Measurements from ENCODE around the gene UGDH. TPM values are rescaled to one million over a fixed set of nuclear protein-coding genes. Genes with fewer than 3 reads are reported as not detected.

Gene UGDH
- total and polyA plus RNA-seq, 9 of the 15 experiments (the other 6 are each of a cell fraction or from before 2014, with no cell fraction given) = 5.5 to 21.7 (median 16.2) TPM

DNA sequence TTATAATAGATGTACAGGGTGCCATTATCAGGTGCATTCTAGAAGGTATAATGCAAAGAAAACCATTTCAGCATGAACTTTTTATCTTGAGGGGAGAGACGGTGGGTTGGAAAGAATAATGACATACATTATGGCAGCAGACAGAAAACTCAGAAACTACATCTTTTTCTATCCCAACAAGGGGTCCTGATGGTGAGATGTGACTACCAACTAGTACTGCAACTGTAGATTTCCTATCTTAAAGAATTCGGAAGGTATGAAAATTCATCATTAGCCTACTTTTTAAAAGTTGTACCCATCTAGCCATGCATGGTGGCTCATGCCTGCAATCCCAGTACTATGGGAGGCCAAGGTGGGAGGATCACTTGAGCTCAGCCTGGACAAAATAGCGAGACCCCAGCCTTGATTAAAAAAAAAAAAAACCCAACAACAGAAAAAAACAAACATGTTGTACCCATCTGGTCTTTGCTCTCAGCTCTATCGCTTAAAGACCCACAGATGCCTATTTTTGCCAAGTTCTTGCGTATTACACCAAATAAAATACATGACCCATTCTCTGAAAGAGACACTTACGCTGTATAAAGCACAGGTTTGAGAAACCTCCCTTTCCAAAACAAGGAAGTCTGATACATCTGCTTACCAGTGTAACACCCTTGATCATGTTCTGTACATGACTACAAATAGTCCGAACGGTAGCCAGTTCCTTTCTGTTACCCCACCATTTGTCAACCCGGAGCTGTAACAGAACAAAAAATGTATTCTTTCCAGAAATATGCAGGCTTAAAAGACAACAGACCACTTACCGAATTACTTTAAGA, 70.1 kb downstream of the UGDH start (continued):
- TF ChIP-seq, protein P1, sequence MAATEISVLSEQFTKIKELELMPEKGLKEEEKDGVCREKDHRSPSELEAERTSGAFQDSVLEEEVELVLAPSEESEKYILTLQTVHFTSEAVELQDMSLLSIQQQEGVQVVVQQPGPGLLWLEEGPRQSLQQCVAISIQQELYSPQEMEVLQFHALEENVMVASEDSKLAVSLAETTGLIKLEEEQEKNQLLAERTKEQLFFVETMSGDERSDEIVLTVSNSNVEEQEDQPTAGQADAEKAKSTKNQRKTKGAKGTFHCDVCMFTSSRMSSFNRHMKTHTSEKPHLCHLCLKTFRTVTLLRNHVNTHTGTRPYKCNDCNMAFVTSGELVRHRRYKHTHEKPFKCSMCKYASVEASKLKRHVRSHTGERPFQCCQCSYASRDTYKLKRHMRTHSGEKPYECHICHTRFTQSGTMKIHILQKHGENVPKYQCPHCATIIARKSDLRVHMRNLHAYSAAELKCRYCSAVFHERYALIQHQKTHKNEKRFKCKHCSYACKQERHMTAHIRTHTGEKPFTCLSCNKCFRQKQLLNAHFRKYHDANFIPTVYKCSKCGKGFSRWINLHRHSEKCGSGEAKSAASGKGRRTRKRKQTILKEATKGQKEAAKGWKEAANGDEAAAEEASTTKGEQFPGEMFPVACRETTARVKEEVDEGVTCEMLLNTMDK (IDR thresholded peaks at IDR 0.05; ENCODE audit: borderline replicate concordance, insufficient read depth, low read depth, low read length, poor library complexity, severe bottlenecking) = no peak
- TF ChIP-seq ETS2 (tag; IDR thresholded peaks at IDR 0.05; ENCODE audit: borderline replicate concordance, poor library complexity, severe bottlenecking) (no peak), ZNF507 (tag; conservative IDR thresholded peaks at IDR 0.05) (no peak), U2AF1 (optimal IDR thresholded peaks at IDR 0.05; ENCODE audit: low read depth, low read length) (no peak), BRD9 (IDR thresholded peaks at IDR 0.05; ENCODE audit: low read depth, partially characterized antibody) (no peak), NFE2L1 (tag; IDR thresholded peaks at IDR 0.05; ENCODE audit: borderline replicate concordance, low read depth) (no peak), FOSL1 (tag; conservative IDR thresholded peaks at IDR 0.05) (no peak), SMARCA4 (IDR thresholded peaks at IDR 0.05) (no peak), GABPA (tag; conservative IDR thresholded peaks at IDR 0.05; ENCODE audit: low read depth) (no peak), ZNF766 (CRISPR knock-in tag; conservative IDR thresholded peaks at IDR 0.05) (peak; percentile 40; the same call in 1 of the 2 replicates), ZNF239 (CRISPR knock-in tag; IDR thresholded peaks at IDR 0.05) (no peak), KLF10 (CRISPR knock-in tag; IDR thresholded peaks at IDR 0.05) (no peak), MCM7 (IDR thresholded peaks at IDR 0.05) (no peak)
- TF ChIP-seq, protein P2, sequence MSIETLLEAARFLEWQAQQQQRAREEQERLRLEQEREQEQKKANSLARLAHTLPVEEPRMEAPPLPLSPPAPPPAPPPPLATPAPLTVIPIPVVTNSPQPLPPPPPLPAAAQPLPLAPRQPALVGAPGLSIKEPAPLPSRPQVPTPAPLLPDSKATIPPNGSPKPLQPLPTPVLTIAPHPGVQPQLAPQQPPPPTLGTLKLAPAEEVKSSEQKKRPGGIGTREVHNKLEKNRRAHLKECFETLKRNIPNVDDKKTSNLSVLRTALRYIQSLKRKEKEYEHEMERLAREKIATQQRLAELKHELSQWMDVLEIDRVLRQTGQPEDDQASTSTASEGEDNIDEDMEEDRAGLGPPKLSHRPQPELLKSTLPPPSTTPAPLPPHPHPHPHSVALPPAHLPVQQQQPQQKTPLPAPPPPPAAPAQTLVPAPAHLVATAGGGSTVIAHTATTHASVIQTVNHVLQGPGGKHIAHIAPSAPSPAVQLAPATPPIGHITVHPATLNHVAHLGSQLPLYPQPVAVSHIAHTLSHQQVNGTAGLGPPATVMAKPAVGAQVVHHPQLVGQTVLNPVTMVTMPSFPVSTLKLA (conservative IDR thresholded peaks at IDR 0.05) = peak in 1 of 2 experiments; percentile 21; a peak in 1 of 4 replicates
- TF ChIP-seq, protein P3, sequence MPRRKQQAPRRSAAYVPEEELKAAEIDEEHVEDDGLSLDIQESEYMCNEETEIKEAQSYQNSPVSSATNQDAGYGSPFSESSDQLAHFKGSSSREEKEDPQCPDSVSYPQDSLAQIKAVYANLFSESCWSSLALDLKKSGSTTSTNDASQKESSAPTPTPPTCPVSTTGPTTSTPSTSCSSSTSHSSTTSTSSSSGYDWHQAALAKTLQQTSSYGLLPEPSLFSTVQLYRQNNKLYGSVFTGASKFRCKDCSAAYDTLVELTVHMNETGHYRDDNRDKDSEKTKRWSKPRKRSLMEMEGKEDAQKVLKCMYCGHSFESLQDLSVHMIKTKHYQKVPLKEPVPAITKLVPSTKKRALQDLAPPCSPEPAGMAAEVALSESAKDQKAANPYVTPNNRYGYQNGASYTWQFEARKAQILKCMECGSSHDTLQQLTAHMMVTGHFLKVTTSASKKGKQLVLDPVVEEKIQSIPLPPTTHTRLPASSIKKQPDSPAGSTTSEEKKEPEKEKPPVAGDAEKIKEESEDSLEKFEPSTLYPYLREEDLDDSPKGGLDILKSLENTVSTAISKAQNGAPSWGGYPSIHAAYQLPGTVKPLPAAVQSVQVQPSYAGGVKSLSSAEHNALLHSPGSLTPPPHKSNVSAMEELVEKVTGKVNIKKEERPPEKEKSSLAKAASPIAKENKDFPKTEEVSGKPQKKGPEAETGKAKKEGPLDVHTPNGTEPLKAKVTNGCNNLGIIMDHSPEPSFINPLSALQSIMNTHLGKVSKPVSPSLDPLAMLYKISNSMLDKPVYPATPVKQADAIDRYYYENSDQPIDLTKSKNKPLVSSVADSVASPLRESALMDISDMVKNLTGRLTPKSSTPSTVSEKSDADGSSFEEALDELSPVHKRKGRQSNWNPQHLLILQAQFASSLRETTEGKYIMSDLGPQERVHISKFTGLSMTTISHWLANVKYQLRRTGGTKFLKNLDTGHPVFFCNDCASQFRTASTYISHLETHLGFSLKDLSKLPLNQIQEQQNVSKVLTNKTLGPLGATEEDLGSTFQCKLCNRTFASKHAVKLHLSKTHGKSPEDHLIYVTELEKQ (CRISPR knock-in tag; IDR thresholded peaks at IDR 0.05) = no peak
- TF ChIP-seq, protein P4, sequence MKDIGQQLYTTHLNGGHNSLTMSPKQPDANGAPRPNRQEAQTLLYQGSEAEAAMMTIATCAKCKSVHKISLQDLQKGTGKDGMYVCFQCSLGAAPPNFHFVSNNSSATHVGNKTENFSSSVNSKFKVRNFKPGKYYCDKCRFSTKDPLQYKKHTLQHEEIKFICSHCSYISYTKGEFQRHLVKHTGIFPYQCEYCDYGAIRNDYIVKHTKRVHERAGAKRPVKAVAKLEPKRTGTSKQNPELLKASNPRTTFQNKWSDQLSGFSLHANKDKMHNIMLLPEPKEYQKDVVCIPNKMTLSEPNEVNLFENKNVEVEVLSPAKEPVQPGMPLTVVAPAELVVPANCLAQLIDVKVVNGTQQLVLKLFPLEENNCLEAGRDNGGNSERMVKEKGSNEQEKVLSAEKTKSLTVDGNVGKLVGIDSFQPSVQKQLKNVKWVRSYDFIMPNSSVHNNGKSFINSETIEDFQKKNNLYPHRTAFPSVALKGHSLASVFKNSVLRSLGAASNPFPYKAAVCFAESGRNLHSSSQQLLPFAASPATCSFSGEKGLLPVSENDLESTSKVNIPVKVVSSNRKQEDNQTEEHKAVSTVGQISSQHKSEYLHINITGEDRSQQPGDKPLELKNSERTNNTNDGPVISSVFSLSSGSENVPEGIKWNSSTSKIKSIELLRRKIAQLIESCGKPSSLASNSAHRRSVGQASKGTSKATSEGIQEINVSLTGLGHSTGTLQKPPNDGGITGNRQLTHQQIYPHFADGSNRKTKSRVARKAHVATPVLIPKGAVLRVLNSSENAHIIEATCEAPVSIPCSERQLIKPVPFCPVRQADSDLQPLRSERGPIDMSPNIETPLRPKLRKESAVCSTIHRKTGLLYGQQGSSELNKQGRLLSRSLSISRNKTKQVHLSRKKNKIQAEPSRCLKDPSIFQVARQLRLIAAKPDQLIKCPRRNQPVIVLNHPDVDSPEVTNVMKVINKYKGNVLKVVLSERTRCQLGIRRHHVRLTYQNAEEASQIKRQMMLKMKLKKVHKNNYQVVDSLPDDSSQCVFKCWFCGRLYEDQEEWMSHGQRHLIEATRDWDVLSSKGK (CRISPR knock-in tag; IDR thresholded peaks at IDR 0.05) = no peak
